ENCODE measurements around the gene KIDINS220.
A peak's percentile ranks its signal among the peaks of the same experiment; 100 is the strongest.

The KIDINS220 gene

GRCh38 chr2:8836971-8837794 is at the start of gene KIDINS220:
Gene KIDINS220, minus strand, starts transcription at chr2:8837613. Its CDS starts 10,520 bp downstream, at chr2:8827093.
- peak; percentile 75 for DNase-seq (ENCODE audit: low read depth, low spot score)

- DNase-seq (ENCODE audit: low read depth, low spot score): no peak
Measured at GRCh38 chr2:8886876-8887275, 49.5 kb upstream of the KIDINS220 start.

- DNase-seq (ENCODE audit: low read depth, low spot score): no peak
Measured at GRCh38 chr2:8886202-8886518, 48.7 kb upstream of the KIDINS220 start.

- no peak for DNase-seq (ENCODE audit: low read depth, low spot score)
Measured at GRCh38 chr2:8885449-8886201, 48.2 kb upstream of the KIDINS220 start.

GRCh38 chr2:8884812-8885211 is 47.4 kb upstream of the KIDINS220 start:
- no peak for DNase-seq (ENCODE audit: low read depth, low spot score)

DNA sequence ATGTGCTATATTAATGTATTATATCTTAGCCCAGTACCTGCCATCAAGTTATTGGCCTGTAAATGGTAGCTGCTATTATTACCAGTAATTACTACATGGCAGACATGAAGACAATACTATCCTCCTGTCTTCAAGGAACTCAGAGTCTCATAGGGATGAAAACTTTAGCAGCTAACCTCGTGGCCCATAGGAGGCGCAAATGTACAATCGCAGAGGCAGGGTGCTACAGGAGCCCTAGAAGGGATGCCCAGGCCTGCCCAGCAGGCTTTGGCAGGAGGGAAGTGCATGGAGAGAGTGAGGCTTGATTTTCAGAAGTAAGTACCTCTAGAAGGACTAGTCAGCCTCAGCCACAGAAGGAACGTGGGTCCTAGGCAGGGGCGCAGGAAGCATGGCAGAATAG is 44.7 kb upstream of the KIDINS220 start:
- no peak for DNase-seq (ENCODE audit: low read depth, low spot score)

GRCh38 chr2:8877894-8878293 is 40.5 kb upstream of the KIDINS220 start:
- no peak for DNase-seq (ENCODE audit: low read depth, low spot score)

DNA sequence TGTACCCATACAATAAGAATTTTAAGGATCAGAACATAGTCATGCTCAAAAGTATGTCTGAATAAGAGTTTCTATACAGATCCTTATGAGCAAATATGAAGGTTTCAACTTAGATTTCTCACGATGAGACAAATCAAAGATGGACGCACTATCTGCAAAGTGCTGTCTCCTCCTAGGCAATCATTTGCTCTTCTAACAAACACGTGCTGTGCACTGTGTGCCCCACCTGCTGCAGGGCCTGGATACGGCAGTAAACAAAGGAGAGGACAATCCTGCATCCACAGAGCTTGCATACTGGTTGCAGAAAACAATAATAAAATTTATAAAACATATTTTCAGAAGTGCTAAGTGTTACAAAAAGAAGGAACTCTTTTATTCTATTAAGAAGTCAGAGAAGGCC is 39.9 kb upstream of the KIDINS220 start:
- no peak for DNase-seq (ENCODE audit: low read depth, low spot score)

DNA sequence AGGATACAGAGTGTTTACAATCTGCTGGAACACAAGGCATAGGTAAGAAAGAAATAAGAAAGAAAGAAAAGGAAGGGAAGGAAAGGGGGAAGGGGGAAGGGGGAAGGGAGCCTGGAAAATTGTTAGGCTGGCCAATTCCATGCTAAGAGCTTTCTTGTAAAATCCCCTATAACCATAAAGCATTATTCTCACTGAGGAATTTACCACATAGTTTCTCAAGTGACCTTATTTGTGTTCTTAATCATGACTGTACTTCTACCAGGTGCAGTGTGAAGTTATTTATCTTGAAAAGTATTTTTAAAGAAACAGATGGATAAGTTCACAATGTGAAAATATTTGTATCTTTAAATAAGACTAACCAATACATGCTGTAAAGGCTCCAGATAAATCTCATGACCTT is 39.2 kb upstream of the KIDINS220 start:
- DNase-seq (ENCODE audit: low read depth, low spot score): no peak

DNA sequence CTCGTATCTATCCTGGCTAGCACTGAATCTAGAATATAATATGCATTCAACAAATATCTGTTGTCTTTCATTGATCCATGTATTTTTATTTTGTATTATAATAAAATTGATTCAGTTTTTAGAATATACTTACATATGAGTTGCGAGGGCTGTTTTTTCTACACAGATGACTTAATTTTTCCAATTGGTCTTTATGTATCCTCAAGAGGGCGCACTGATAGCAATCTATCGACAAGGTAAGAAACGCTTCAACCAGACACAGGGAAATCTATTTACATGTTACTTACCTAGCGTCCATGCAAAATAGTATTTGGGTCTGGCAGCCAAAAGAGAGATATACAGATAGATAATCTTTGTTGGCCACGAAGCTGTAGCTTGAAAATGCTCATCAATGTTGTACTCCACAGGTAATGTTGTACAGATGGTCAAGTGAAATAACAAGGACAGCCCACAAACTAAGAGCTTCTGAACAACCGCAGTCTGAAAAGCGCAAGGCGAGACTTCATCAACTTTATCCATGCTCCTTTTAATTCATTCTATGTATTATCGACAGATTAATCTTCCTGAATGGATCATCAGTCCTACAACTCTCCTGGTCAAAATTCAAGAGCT is 35.5 kb upstream of the KIDINS220 start:
- no peak for DNase-seq (ENCODE audit: low read depth, low spot score)

DNA sequence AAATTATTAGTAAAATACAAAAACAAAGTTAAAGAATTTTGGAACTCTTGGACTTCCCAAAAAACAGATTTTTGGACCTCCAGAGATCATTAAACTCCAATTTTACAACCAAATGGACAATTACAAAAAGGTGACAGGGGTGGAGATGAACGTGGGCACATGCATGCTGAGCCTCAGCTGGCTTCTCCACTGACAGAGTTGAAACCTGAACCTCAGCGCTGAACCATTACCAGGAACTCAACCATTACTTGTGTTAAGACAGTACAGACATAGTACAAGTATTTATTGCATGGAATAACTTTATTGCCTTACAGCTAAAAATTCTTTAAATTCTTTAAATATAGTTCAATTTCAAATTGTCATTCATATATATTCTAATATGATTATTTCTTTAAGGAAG is 33.0 kb upstream of the KIDINS220 start:
- no peak for DNase-seq (ENCODE audit: low read depth, low spot score)

DNA sequence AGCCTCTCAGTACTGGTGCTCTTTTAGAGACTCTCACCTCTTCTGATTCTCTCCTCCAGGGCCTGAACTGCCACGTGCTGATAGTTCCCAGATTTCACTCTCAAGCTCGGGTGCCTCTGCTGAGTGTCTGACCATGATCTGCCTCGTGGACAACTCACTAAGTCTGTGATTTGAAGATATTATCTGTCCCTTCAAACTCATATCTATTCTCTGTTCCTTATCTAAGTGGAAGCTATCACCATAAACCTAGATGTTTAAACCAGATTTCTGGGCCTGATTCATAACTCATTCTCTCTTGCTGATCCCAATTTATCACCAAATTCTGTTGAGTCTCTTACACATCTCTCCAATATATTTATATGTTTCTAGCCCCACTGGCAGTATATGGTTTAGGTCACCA is 29.9 kb upstream of the KIDINS220 start:
- no peak for DNase-seq (ENCODE audit: low read depth, low spot score)

GRCh38 chr2:8863331-8863953 is 26.0 kb upstream of the KIDINS220 start:
- DNase-seq (ENCODE audit: low read depth, low spot score): no peak

DNA sequence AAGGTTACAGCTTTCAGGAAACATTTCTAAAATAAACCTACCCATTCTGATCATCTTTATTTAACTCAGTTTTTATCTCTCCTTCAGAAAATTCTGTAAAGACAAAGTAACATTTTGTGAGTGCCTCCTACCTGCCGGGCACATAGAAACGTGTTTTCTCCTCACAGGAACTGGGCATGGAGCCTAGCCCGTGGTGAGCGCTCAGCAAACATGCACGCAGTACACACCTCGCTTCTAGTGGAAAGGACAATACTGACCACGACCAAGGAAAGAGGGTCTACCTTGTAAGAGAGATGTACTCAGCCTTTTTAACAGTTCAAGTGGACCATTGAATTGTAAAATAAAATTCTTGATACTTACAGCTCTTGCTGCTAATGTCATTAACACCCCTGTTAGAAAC is 24.8 kb upstream of the KIDINS220 start:
- DNase-seq (ENCODE audit: low read depth, low spot score): no peak

DNA sequence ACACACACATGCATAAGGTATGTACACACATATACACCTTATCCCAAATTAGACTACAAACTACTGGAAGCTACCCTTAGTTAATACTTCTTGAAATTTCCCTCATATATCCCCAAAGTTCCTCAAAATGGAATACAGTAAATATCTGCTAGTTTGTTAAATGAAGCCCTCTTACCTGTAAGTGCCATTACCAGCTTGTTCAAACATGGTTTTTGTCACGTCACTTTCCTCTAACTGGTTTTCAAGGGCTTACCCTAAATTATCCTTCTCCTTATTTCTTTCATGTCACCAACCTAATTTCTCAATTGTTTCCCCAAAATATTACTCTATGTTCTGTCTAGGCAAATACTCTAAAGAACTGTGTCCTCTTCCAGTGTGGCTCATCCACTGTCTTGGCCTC is 24.4 kb upstream of the KIDINS220 start:
- no peak for DNase-seq (ENCODE audit: low read depth, low spot score)

DNA sequence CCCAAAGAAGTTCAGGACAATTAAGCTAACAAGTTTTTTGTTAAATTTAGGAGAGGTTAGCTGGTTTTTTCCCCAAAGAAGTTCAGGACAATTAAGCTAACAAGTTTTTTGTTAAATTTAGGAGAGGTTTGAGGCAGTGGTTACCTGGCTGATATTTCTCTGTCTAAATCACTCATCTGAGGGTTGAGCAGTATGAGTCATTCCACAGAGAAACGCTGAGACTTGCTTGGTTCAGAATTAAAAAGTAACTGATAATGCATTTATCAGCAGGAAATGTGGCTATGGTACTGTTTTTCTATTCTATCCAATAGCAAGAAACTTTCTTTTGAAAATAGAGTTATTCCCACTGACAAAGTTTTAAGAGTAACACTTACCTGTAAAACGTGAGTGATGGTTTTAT is 22.8 kb upstream of the KIDINS220 start:
- no peak for DNase-seq (ENCODE audit: low read depth, low spot score)

- DNase-seq (ENCODE audit: low read depth, low spot score): no peak
Measured at GRCh38 chr2:8858910-8859309, 21.5 kb upstream of the KIDINS220 start.

DNA sequence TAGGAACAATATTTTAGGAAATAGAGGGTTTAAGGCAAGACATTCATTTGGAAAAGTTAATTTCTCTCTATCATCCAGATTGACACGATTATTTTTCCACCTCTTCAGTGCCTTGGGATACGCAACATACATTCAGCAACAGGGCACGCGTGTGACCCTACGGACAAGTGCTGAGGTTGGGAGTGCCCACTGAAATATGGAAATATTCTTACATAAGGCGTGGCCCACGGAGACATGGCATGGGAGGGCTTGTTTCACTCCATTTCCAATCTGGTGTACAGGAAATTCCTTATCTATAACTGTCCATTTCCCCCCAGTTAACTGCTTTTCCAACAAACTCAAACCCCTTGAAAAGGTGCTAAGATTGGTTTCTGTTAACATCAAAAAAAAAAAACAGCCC is 20.9 kb upstream of the KIDINS220 start:
- no peak for DNase-seq (ENCODE audit: low read depth, low spot score)

DNA sequence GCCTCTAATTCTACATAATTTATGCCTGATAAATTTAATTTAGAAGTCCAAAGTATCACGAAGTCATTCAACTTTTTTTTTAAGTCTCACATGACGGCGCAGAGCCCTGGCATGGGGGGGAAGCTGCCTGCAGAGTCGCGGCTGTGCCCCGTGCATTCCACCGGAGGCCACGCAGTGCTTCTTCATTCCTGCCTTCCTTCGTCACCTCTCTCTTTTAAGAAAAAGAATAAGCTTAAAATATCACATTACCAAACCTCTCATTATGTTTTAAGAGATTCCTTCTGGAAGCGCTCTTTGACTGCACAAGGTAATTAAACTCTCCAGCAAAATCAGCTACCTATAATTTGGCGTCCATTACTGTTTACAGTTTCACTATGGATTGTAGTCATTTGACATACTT is 20.3 kb upstream of the KIDINS220 start:
- no peak for DNase-seq (ENCODE audit: low read depth, low spot score)

GRCh38 chr2:8856176-8856575 is 18.8 kb upstream of the KIDINS220 start:
- DNase-seq (ENCODE audit: low read depth, low spot score): no peak

- no peak for DNase-seq (ENCODE audit: low read depth, low spot score)
Measured at GRCh38 chr2:8855010-8855409, 17.6 kb upstream of the KIDINS220 start.

GRCh38 chr2:8853426-8853825 is 16.0 kb upstream of the KIDINS220 start:
- DNase-seq (ENCODE audit: low read depth, low spot score): no peak
